Lower lobe of right lung (tissue), 2 donors: ENCODE results near the gene GPC6. TPM values are rescaled to one million over a fixed set of nuclear protein-coding genes. Genes with fewer than 3 reads are reported as not detected.

Experiments
- ATAC-seq, 2 donors: fragments of 200-7000 bp; cut with Tn5 transposase; one replicate each; pipeline ENCODE4 v1.9.1; 2020 to 2022; ENCODE audit warnings: mild to moderate bottlenecking in 2 of 2, moderate library complexity in 2 of 2
- DNase-seq: peaks from one replicate; pipeline ENCODE4 v3.0.0-alpha.2; 2020
- H3K27ac ChIP-seq: fragments of 200-600 bp; one replicate; pipeline ENCODE4 v1.8.0; 2022
- H3K27me3 ChIP-seq: fragments of 200-600 bp; one replicate; pipeline ENCODE4 v1.8.0; 2022; ENCODE audit warnings: low read depth
- H3K36me3 ChIP-seq: fragments of 200-600 bp; one replicate; pipeline ENCODE4 v1.8.0; 2022; ENCODE audit warnings: mild to moderate bottlenecking
- H3K4me1 ChIP-seq: fragments of 200-600 bp; one replicate; pipeline ENCODE4 v1.8.0; 2022
- H3K4me3 ChIP-seq: fragments of 200-600 bp; one replicate; pipeline ENCODE4 v1.8.0; 2022; ENCODE audit warnings: mild to moderate bottlenecking
- H3K9me3 ChIP-seq: fragments of 200-600 bp; one replicate; pipeline ENCODE4 v1.8.0; 2022
- CTCF ChIP-seq: fragments of 200-600 bp; IDR thresholded peaks from one replicate; pipeline ENCODE4 v1.8.0; 2022; ENCODE audit warnings: antibody characterized with exemption, mild to moderate bottlenecking
- intact Hi-C: fragments of 100-400 bp; cut with DNase I; formaldehyde crosslinking; loops from one replicate; pipeline ENCODE4 v1.11.0; 2022
- total RNA-seq: library from RNA; stranded (reverse); fragmentation: NEBNext Ultra II Directional; extraction: Animal tissue kit (Norgen Biotek cat#: 25700); gene quantifications from one replicate; pipeline ENCODE4 v1.2.1, GENCODE V29; 2021
- donor health status: DM: no; HTN: yes; CAD: no; lungs with severe emphysema.

GPC6 gene
- total RNA-seq, 1 donor from 2014 or later: 5.5 TPM

DNA sequence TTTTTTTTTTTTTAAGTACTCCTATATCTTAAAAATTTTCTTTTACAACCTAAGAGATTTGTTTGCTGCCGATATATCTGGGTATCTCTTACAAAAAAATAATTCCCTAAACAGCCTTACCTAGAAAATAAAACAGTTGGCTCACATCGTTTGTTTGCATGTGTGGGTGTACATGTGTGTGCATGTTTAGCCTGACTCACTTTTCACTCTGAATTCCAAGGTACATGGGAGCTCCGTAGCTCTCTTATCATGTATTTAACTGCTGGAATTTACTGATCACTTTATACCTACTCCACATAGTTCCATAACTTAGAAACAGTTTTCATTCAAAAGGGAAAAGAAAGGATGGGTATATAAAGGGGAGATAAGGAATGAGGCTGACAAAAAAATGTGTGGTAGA is 616.5 kb downstream of the GPC6 start:
- no peaks in the 10 kb centered on the region for H3K4me1 ChIP-seq
- TF ChIP-seq CTCF: no peak
- no peak overlapping the region for H3K4me3 ChIP-seq
- DNase-seq: no peak
- no peaks in the 10 kb centered on the region for H3K9me3 ChIP-seq
- no peak for ATAC-seq
- intact Hi-C loops: no loop called here
- no peaks in the 10 kb centered on the region for H3K36me3 ChIP-seq
- H3K27me3 ChIP-seq: no peaks in the 10 kb centered on the region
- H3K27ac ChIP-seq: no peak overlapping the region

- Histone ChIP-seq H3K4me3 (no peak overlapping the region), H3K27me3 (no peaks in the 10 kb centered on the region), H3K4me1 (no peaks in the 10 kb centered on the region), H3K27ac (no peak overlapping the region), H3K36me3 (no peaks in the 10 kb centered on the region), H3K9me3 (no peaks in the 10 kb centered on the region)
- ATAC-seq (no peak), DNase-seq (no peak)
- intact Hi-C loops: no loop called here
- TF ChIP-seq CTCF: no peak
These were observed 620.6 kb downstream of the GPC6 start for GRCh38 chr13:93847162-93847561.

- Histone ChIP-seq H3K4me1 (no peaks in the 10 kb centered on the region), H3K9me3 (no peaks in the 10 kb centered on the region), H3K27ac (no peak overlapping the region), H3K27me3 (no peaks in the 10 kb centered on the region), H3K4me3 (no peak overlapping the region), H3K36me3 (no peaks in the 10 kb centered on the region)
- ATAC-seq: no peak
- DNase-seq: no peak
- intact Hi-C loops: no loop called here
- no peak for TF ChIP-seq CTCF
These were observed 621.6 kb downstream of the GPC6 start for GRCh38 chr13:93848247-93848646.

- Histone ChIP-seq H3K4me3 (no peak overlapping the region), H3K27ac (no peak overlapping the region), H3K4me1 (no peaks in the 10 kb centered on the region), H3K27me3 (no peaks in the 10 kb centered on the region), H3K9me3 (no peaks in the 10 kb centered on the region), H3K36me3 (no peaks in the 10 kb centered on the region)
- no peak for TF ChIP-seq CTCF
- ATAC-seq (no peak), DNase-seq (no peak)
- intact Hi-C loops: no loop called here
These were observed 624.6 kb downstream of the GPC6 start for GRCh38 chr13:93851236-93851635.

DNA sequence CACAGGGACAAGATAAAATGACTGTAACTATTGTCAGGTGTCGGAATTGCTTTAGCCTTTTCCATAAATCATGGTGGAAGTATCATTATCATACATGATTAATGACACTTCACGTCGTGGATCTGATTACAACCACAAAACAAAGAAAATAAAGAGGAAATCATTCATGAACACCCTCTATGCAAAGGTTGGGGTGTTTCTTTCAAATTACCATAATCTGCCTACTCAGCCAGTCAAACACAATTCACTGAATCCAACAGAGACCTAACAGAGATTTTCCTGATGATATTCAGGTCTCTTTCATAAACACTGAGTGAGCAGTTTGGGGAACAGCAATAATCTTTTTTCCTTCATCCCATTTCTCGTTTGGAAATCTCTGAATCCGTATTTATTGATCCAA is 627.3 kb downstream of the GPC6 start:
- Histone ChIP-seq H3K27ac (no peak overlapping the region), H3K9me3 (no peaks in the 10 kb centered on the region), H3K4me3 (no peak overlapping the region), H3K27me3 (no peaks in the 10 kb centered on the region), H3K36me3 (no peaks in the 10 kb centered on the region), H3K4me1 (no peaks in the 10 kb centered on the region)
- no peak for TF ChIP-seq CTCF
- intact Hi-C loops: no loop called here
- DNase-seq: no peak
- no peak for ATAC-seq

GRCh38 chr13:93857126-93857525 is 630.5 kb downstream of the GPC6 start:
- Histone ChIP-seq H3K4me3 (no peak overlapping the region), H3K36me3 (no peaks in the 10 kb centered on the region), H3K4me1 (no peaks in the 10 kb centered on the region), H3K27me3 (no peaks in the 10 kb centered on the region), H3K27ac (no peak overlapping the region), H3K9me3 (no peaks in the 10 kb centered on the region)
- no peak for DNase-seq
- intact Hi-C loops: no loop called here
- no peak for TF ChIP-seq CTCF
- ATAC-seq: no peak
